ENCODE measurements around the gene SLC4A4. TPM values are rescaled to one million over a fixed set of nuclear protein-coding genes. Genes with fewer than 3 reads are reported as not detected.

SLC4A4 gene
- total and polyA plus RNA-seq, 10 of the 15 experiments (the other 5 are each of a cell fraction or from before 2014, with no cell fraction given): 0.05 to 0.44 (median 0.18) TPM

GRCh38 chr4:71545168-71545567, 206.3 kb downstream of the SLC4A4 start:
- Histone ChIP-seq H3K79me2 (ENCODE audit: control insufficient read depth, insufficient read depth, low read length) (no peaks in the 10 kb centered on the region), H4K20me1 (ENCODE audit: control insufficient read depth, insufficient read depth) (no peaks in the 10 kb centered on the region), H3K27me3 (replicated peaks in 1 of 2; ENCODE audit: control insufficient read depth in 2 of 2, insufficient read depth in 2 of 2, low read length in 1 of 2) (no peaks in the 10 kb centered on the region; a peak in 1 of 4 replicates), H3K36me3 (ENCODE audit: control insufficient read depth in 2 of 2, insufficient read depth in 2 of 2, low read length in 1 of 2) (no peaks in the 10 kb centered on the region), H3K4me2 (ENCODE audit: control insufficient read depth, insufficient read depth) (no peak overlapping the region), H3K9me3 (replicated peaks; ENCODE audit: control insufficient read depth, insufficient read depth, low read length) (no peaks in the 10 kb centered on the region), H3K4me3 (no peak overlapping the region), H2AFZ (ENCODE audit: control insufficient read depth, low read depth, low read length) (no peak overlapping the region), H3K4me1 (ENCODE audit: control insufficient read depth, insufficient read depth, low read length) (no peaks in the 10 kb centered on the region), H3K27ac (ENCODE audit: control insufficient read depth, insufficient read depth) (no peak overlapping the region), H3K9ac (ENCODE audit: control insufficient read depth, insufficient read depth, low read length) (no peak overlapping the region)
- TF ChIP-seq SMARCA5 (IDR thresholded peaks at IDR 0.05) (no peak), PAX5 (IDR thresholded peaks at IDR 0.05; ENCODE audit: borderline replicate concordance, low read depth, low read length) (no peak), RBBP5 (conservative IDR thresholded peaks at IDR 0.05) (no peak), RAD21 (IDR thresholded peaks at IDR 0.05; ENCODE audit: insufficient read depth, low read depth, low read length) (no peak), ELK1 (IDR thresholded peaks at IDR 0.05; ENCODE audit: low read depth, low read length) (no peak), MEF2A (IDR thresholded peaks at IDR 0.05; ENCODE audit: insufficient read depth, low read depth, low read length) (no peak), RB1 (IDR thresholded peaks at IDR 0.05; ENCODE audit: borderline replicate concordance) (no peak), KLF5 (IDR thresholded peaks at IDR 0.05; ENCODE audit: partially characterized antibody) (no peak)
- ATAC-seq: no peak
- SMC1A ChIA-PET (ENCODE audit: uncharacterized antibody, unreplicated experiment): no interaction called here
- POLR2A ChIA-PET: no interaction called here
- 33% methylated on average over 3 of the region's 3 CpGs for WGBS (ENCODE audit: insufficient coverage, insufficient replicate concordance, low lambda C conversion rate, missing lambda C conversion rate)
- in situ Hi-C loops (cut with MboI) (no loop called here), intact Hi-C loops (cut with micrococcal nuclease; ENCODE audit: unreplicated experiment) (no loop called here)
- DNase-seq (ENCODE audit: low read depth, low spot score): no peak
- no TSS peak for BruUV-seq (replicated peaks)
- CTCF ChIA-PET: no interaction called here
- no peak for FAIRE-seq
- RAD21 ChIA-PET (ENCODE audit: unreplicated experiment): no interaction called here

All from GM12878 (cell line).